ENCODE measurements around the gene ANGEL2. TPM values are rescaled to one million over a fixed set of nuclear protein-coding genes. Genes with fewer than 3 reads are reported as not detected.

Gene ANGEL2
- total and polyA plus RNA-seq, 2 of the 13 experiments (the other 11 are each of a cell fraction or from before 2014, with no cell fraction given): 12.3 to 25.4 TPM

DNA sequence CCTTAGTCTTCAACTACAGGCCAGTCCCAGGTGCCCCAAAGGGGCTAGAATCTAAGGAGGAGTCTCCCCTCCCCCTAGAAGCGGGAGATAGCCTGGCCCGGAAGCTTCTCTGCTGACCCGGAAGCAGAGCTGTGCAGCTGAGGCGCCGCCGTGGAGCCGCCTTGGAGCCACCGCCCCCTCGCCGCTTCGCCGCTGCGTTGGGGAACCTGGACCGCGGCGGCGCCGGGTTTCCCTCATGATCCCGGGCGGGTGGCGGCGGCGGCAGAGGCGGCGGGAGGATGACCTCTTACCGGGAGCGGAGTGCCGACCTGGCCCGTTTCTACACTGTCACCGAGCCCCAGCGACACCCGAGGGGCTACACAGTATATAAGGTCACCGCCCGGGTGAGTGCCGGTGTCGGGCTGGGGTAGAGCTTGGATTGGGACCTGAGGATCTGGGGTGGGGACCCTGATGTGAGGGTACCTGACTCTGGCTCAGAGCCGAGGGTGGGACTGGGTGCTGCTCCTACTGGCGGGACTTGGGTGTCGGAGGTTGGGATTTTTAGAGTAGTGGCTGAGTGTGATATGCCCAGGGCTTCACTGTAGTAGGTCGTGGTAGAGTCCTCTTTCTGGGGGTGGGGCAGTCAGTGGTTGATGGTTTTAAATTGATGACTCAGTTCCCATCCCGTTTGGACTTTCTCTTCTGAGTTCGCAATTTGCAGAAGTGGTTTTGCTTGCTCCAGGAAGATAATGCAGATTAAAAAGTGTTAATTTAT lies 35.6 kb upstream of the ANGEL2 start, which contains the start of gene RPS6KC1 (continued):
- TF ChIP-seq RARG (CRISPR knock-in tag; IDR thresholded peaks at IDR 0.05; ENCODE audit: low read depth): 0 out of 2 replicates have a peak, but pooled peaks have one; percentile 64
- TF ChIP-seq NFE2L1 (CRISPR knock-in tag; IDR thresholded peaks at IDR 0.05; ENCODE audit: borderline replicate concordance): no peak
- peak; percentile 93 for TF ChIP-seq PHF20 (CRISPR knock-in tag; IDR thresholded peaks at IDR 0.05)
- peak; percentile 71; the same call in 1 of the 2 replicates for TF ChIP-seq ZNF598 (CRISPR knock-in tag; IDR thresholded peaks at IDR 0.05; ENCODE audit: borderline replicate concordance)
- TF ChIP-seq HIC2 (CRISPR knock-in tag; IDR thresholded peaks at IDR 0.05; ENCODE audit: low read depth): peak; percentile 39; the same call in 1 of the 2 replicates
- no peak for TF ChIP-seq MIER3 (CRISPR knock-in tag; IDR thresholded peaks at IDR 0.05; ENCODE audit: borderline replicate concordance)
- TF ChIP-seq, protein P1, sequence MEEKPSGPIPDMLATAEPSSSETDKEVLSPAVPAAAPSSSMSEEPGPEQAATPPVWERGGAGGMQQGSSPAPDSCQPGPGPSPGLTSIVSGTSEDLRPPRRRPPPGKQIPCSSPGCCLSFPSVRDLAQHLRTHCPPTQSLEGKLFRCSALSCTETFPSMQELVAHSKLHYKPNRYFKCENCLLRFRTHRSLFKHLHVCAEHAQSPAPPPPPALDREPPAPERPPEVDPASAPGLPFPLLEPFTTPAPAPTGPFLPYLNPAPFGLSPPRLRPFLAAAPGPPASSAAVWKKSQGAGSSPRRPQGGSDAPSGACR (CRISPR knock-in tag; IDR thresholded peaks at IDR 0.05): no peak; the same call in 1 of the 2 replicates
- TF ChIP-seq ATF5 (CRISPR knock-in tag; IDR thresholded peaks at IDR 0.05; ENCODE audit: low read depth): peak; percentile 44; the same call in 1 of the 2 replicates
- no peak for TF ChIP-seq GATA4 (IDR thresholded peaks at IDR 0.05; ENCODE audit: borderline replicate concordance, low read depth)
- TF ChIP-seq MXD4 (CRISPR knock-in tag; IDR thresholded peaks at IDR 0.05): 0 out of 2 replicates have a peak, but pooled peaks have one; percentile 16
- TF ChIP-seq ZNF737 (CRISPR knock-in tag; IDR thresholded peaks at IDR 0.05; ENCODE audit: borderline replicate concordance): no peak
- no peak for TF ChIP-seq ZNF678 (CRISPR knock-in tag; IDR thresholded peaks at IDR 0.05)
- 0 out of 2 replicates have a peak, but pooled peaks have one; percentile 82 for TF ChIP-seq ZNF543 (CRISPR knock-in tag; IDR thresholded peaks at IDR 0.05)
- 0 out of 2 replicates have a peak, but pooled peaks have one; percentile 17 for TF ChIP-seq ZNF552 (CRISPR knock-in tag; IDR thresholded peaks at IDR 0.05; ENCODE audit: borderline replicate concordance)
- peak; percentile 54; the same call in 1 of the 2 replicates for TF ChIP-seq ZNF276 (CRISPR knock-in tag; IDR thresholded peaks at IDR 0.05; ENCODE audit: low read depth)
- TF ChIP-seq PCBP1 (IDR thresholded peaks at IDR 0.05; ENCODE audit: borderline replicate concordance, low read depth, low read length): no peak
- no peak; the same call in 1 of the 2 replicates for TF ChIP-seq ELF3 (CRISPR knock-in tag; IDR thresholded peaks at IDR 0.05)
- TF ChIP-seq GLI4 (CRISPR knock-in tag; IDR thresholded peaks at IDR 0.05; ENCODE audit: borderline replicate concordance): no peak; the same call in 1 of the 2 replicates
- TF ChIP-seq UBTF (CRISPR knock-in tag; IDR thresholded peaks at IDR 0.05): peak; percentile 86
- TF ChIP-seq ZNF292 (CRISPR knock-in tag; IDR thresholded peaks at IDR 0.05; ENCODE audit: borderline replicate concordance, low read depth): peak; percentile 42; the same call in 1 of the 2 replicates
- TF ChIP-seq AHR (CRISPR knock-in tag; IDR thresholded peaks at IDR 0.05): 0 out of 2 replicates have a peak, but pooled peaks have one; percentile 70

All from HepG2 (cell line).